Panc1 (cell line): ENCODE data around the gene MTPN. TPM values are rescaled to one million over a fixed set of nuclear protein-coding genes. Genes with fewer than 3 reads are reported as not detected.

ENCODE experiments used
- ATAC-seq: fragments of 200-7000 bp; cut with Tn5 transposase; 2 replicates; pipeline ENCODE4 v1.9.1; 2020; ENCODE audit warnings: mild to moderate bottlenecking, moderate library complexity
- BruUV-seq: library from RNA; stranded (reverse); fragments of 400-500 nt; replicated peaks from 2 replicates; lab custom pipeline; 2021; lab: Mats Ljungman, UMichigan
- CTCF ChIA-PET: fragments of 300-600 bp; sonication (Branson Sonifier 250); formaldehyde crosslinking; loops from one replicate; lab custom pipeline; 2022; ENCODE audit warnings: antibody characterized with exemption; lab: Charles Lee
- POLR2A ChIA-PET: fragments of 300-600 bp; sonication (Branson Sonifier 250); formaldehyde crosslinking; loops from one replicate; lab custom pipeline; 2022; ENCODE audit warnings: antibody characterized with exemption; lab: Charles Lee
- DNase-seq: peaks from one replicate; pipeline ENCODE4 v3.0.0-alpha.2; 2010; ENCODE audit warnings: low read depth, low spot score
- H3K27ac ChIP-seq: 2 replicates; pipeline ENCODE4 v1.5.1; 2011; ENCODE audit warnings: mild to moderate bottlenecking, low read length, inconsistent platforms
- H3K27me3 ChIP-seq: fragments of 200-500 bp; sonication (Bioruptor generic); 2 replicates; pipeline ENCODE4 v1.6.0; 2014; ENCODE audit warnings: low read length, inconsistent platforms; ENCODE audit not compliant: control insufficient read depth, insufficient read depth
- H3K36me3 ChIP-seq: fragments of 200-500 bp; sonication (Bioruptor generic); 2 replicates; pipeline ENCODE4 v1.5.1; 2014; ENCODE audit warnings: inconsistent platforms, mild to moderate bottlenecking, low read length, moderate library complexity; ENCODE audit not compliant: control insufficient read depth, insufficient read depth
- H3K4me1 ChIP-seq: 2 replicates; pipeline ENCODE4 v1.5.1; 2011; ENCODE audit warnings: inconsistent platforms, mild to moderate bottlenecking, low read length, moderate library complexity; ENCODE audit not compliant: control insufficient read depth, insufficient read depth
- H3K4me3 ChIP-seq, 2 experiments: 2 replicates each; pipeline ENCODE4 v1.5.1; 2011 to 2012; ENCODE audit warnings: low read depth in 2 of 2, low read length in 2 of 2, mild to moderate bottlenecking in 2 of 2, inconsistent platforms in 1 of 2, moderate library complexity in 1 of 2
- H3K9me3 ChIP-seq: fragments of 200-500 bp; sonication (Bioruptor generic); 2 replicates; pipeline ENCODE4 v1.5.1; 2014; ENCODE audit warnings: low read depth, mild to moderate bottlenecking, inconsistent platforms, low read length, moderate library complexity; ENCODE audit not compliant: control insufficient read depth, insufficient read depth
- POLR2AphosphoS5 ChIP-seq: IDR thresholded peaks from 2 replicates; pipeline ENCODE4 v1.6.1; 2012; ENCODE audit warnings: mild to moderate bottlenecking, low read depth, low read length, moderate library complexity
- SIN3A ChIP-seq: IDR thresholded peaks from 2 replicates; pipeline ENCODE4 v1.6.1; 2012; ENCODE audit warnings: low read depth, mild to moderate bottlenecking, low read length, moderate library complexity, borderline replicate concordance; ENCODE audit not compliant: insufficient read depth
- TCF7L2 ChIP-seq: IDR thresholded peaks from 2 replicates; pipeline ENCODE4 v1.6.1; 2011; ENCODE audit warnings: mild to moderate bottlenecking, low read depth, low read length, inconsistent platforms
- in situ Hi-C: cut with HindIII; loops from 2 replicates; pipeline ENCODE4 v1.10.0; 2016; ENCODE audit warnings: low sequenced_read_pairs, low pct_unique_long_range_greater_than_20kb
- intact Hi-C: fragments of 100-400 bp; cut with micrococcal nuclease; formaldehyde crosslinking; loops from one replicate; pipeline ENCODE4 v1.10.0; 2022; ENCODE audit not compliant: unreplicated experiment
- total RNA-seq: library from RNA; stranded (reverse); gene quantifications from one replicate; pipeline ENCODE4 v1.2.1, GENCODE V29; 2021; ENCODE audit not compliant: unreplicated experiment
- TF ChIP-seq, protein P1 (sequence below), 2 experiments: IDR thresholded peaks; 2 replicates each; pipeline ENCODE4 v1.6.1; 2011 to 2012; ENCODE audit warnings: low read depth in 2 of 2, control low read depth in 1 of 2, low read length in 1 of 2, mild to moderate bottlenecking in 1 of 2, moderate library complexity in 1 of 2; ENCODE audit not compliant: insufficient read depth in 1 of 2
- TF ChIP-seq, protein P2 (sequence below): fragments of 450-650 bp; IDR thresholded peaks from 2 replicates; pipeline ENCODE4 v1.5.1; 2017; ENCODE audit warnings: mild to moderate bottlenecking

MTPN gene
- total RNA-seq, 1 experiment from 2014 or later: 177 TPM

DNA sequence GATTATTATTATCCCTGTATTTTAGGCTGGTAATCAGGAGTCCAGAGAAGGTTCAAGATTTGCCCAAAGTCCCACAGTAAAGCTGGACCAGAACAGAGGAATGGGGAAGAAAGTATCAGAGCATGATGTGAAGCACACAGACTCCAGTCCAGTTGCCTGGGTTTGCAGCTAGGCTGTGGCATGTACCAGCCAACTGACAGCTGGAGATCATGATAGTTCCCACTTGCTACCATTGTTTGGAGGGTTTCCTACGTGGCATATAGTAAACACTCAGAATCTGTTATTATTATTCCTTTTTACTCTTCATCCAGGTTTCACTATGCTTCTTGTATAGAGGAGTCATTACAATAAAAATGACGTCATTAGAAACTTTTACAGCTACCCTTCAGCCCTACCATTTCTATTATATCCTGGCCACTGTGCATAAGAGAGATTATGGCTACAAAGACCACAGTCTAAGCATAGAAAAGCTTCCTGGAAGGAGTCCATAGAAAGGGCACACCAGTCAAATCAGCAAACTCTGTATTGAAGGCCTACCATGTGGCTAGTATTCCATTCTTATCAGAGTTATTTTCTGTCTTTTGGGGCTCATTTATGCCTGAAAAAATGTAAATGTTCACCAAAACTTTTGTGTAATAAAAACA, 66.6 kb downstream of the MTPN start:
- no peaks in the 10 kb centered on the region for H3K4me1 ChIP-seq
- intact Hi-C loops: no loop called here
- H3K27me3 ChIP-seq: no peaks in the 10 kb centered on the region
- TF ChIP-seq, protein P1, sequence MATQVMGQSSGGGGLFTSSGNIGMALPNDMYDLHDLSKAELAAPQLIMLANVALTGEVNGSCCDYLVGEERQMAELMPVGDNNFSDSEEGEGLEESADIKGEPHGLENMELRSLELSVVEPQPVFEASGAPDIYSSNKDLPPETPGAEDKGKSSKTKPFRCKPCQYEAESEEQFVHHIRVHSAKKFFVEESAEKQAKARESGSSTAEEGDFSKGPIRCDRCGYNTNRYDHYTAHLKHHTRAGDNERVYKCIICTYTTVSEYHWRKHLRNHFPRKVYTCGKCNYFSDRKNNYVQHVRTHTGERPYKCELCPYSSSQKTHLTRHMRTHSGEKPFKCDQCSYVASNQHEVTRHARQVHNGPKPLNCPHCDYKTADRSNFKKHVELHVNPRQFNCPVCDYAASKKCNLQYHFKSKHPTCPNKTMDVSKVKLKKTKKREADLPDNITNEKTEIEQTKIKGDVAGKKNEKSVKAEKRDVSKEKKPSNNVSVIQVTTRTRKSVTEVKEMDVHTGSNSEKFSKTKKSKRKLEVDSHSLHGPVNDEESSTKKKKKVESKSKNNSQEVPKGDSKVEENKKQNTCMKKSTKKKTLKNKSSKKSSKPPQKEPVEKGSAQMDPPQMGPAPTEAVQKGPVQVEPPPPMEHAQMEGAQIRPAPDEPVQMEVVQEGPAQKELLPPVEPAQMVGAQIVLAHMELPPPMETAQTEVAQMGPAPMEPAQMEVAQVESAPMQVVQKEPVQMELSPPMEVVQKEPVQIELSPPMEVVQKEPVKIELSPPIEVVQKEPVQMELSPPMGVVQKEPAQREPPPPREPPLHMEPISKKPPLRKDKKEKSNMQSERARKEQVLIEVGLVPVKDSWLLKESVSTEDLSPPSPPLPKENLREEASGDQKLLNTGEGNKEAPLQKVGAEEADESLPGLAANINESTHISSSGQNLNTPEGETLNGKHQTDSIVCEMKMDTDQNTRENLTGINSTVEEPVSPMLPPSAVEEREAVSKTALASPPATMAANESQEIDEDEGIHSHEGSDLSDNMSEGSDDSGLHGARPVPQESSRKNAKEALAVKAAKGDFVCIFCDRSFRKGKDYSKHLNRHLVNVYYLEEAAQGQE (IDR thresholded peaks at IDR 0.05; ENCODE audit: insufficient read depth in 1 of 2, low read depth in 2 of 2, low read length in 1 of 2): no peak
- TF ChIP-seq TCF7L2 (no peak), POLR2AphosphoS5 (no peak), SIN3A (no peak)
- TF ChIP-seq, protein P2, sequence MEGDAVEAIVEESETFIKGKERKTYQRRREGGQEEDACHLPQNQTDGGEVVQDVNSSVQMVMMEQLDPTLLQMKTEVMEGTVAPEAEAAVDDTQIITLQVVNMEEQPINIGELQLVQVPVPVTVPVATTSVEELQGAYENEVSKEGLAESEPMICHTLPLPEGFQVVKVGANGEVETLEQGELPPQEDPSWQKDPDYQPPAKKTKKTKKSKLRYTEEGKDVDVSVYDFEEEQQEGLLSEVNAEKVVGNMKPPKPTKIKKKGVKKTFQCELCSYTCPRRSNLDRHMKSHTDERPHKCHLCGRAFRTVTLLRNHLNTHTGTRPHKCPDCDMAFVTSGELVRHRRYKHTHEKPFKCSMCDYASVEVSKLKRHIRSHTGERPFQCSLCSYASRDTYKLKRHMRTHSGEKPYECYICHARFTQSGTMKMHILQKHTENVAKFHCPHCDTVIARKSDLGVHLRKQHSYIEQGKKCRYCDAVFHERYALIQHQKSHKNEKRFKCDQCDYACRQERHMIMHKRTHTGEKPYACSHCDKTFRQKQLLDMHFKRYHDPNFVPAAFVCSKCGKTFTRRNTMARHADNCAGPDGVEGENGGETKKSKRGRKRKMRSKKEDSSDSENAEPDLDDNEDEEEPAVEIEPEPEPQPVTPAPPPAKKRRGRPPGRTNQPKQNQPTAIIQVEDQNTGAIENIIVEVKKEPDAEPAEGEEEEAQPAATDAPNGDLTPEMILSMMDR: no peak
- no peaks in the 10 kb centered on the region for H3K9me3 ChIP-seq
- no peaks in the 10 kb centered on the region for H3K36me3 ChIP-seq
- ChIA-PET CTCF (no interaction called here), POLR2A (no interaction called here)
- in situ Hi-C loops: no loop called here
- no peak for ATAC-seq
- no peak overlapping the region for H3K4me3 ChIP-seq
- BruUV-seq: no TSS peak
- no peak for DNase-seq
- H3K27ac ChIP-seq: no peak overlapping the region

DNA sequence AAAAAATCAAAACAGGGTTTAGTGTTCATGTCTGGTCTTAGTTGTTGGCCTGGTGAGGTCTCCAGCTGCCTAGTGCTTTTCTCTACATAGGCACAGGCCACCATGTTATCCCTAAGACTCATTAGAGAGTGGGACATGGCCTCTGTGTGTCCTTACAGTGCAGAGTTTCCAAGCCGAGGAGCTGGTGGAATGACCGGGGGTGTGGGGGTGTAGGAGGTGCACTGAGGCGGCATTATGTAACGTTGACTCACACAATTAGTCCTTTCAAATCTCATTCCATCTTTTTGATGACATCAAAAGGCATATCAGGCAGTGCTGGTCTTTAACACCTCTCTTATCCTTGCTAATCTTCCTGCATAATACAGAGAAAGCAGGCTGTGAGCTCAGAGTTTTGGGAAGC, 71.3 kb downstream of the MTPN start:
- Histone ChIP-seq H3K4me3 (no peak overlapping the region), H3K27me3 (no peaks in the 10 kb centered on the region), H3K36me3 (no peaks in the 10 kb centered on the region), H3K27ac (no peak overlapping the region), H3K9me3 (no peaks in the 10 kb centered on the region), H3K4me1 (no peaks in the 10 kb centered on the region)
- TF ChIP-seq TCF7L2 (no peak), SIN3A (no peak), POLR2AphosphoS5 (no peak)
- TF ChIP-seq, protein P2: no peak
- TF ChIP-seq, protein P1 (IDR thresholded peaks at IDR 0.05; ENCODE audit: insufficient read depth in 1 of 2, low read depth in 2 of 2, low read length in 1 of 2): no peak
- POLR2A ChIA-PET: no interaction called here
- intact Hi-C loops (no loop called here), in situ Hi-C loops (no loop called here)
- CTCF ChIA-PET: no interaction called here
- DNase-seq (no peak), ATAC-seq (no peak)
- BruUV-seq: no TSS peak
